ENCODE measurements around the gene AKAP5. TPM values are rescaled to one million over a fixed set of nuclear protein-coding genes. Genes with fewer than 3 reads are reported as not detected.
A peak's percentile ranks its signal among the peaks of the same experiment; 100 is the strongest.

Gene AKAP5
- total and polyA plus RNA-seq, 2 of the 13 experiments (the other 11 are each of a cell fraction or from before 2014, with no cell fraction given) = 0.18 to 1.5 TPM

DNA sequence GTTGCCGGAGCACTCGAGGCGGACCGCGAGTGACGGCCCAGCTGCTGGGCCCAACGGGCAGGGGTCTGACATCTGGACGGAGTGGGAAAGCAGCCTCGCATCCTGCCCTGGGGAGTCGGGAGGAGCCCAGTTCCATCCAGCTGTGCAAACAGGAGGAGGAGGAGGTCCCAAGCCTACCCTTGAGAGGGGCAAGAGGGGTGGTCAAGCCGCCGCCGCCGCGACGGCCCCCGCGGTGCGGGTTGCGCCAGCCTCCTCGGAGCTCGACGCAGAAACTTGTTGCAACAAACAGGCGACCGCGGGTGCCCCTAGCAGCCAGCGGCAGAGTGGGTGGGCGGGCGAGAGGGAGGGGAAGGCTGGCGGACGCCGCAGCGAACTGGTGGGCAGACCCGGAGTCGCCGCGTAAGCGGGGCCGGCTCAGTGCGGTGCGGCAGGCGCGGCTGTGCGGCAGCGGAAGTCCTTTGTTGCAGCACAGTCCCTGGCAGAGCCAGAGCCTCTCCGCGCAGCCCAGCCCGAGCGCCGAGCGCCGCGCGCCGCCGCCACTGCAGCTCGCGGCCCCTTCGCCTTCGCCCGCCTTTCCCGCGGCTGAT, 39.1 kb downstream of the AKAP5 start, which contains the start of gene ZBTB1 (continued):
- TF ChIP-seq ZFP91 (CRISPR knock-in tag; IDR thresholded peaks at IDR 0.05; ENCODE audit: borderline replicate concordance) (0 out of 2 replicates have a peak, but pooled peaks have one; percentile 11), ZNF30 (CRISPR knock-in tag; IDR thresholded peaks at IDR 0.05) (peak; percentile 23; the same call in 1 of the 2 replicates), ZNF446 (CRISPR knock-in tag; IDR thresholded peaks at IDR 0.05) (peak; percentile 65; the same call in 1 of the 2 replicates), HNRNPL (IDR thresholded peaks at IDR 0.05; ENCODE audit: low read depth, low read length) (0 out of 2 replicates have a peak, but pooled peaks have one; percentile 51), MTA3 (CRISPR knock-in tag; IDR thresholded peaks at IDR 0.05) (no peak), NONO (IDR thresholded peaks at IDR 0.05) (no peak), NONO (CRISPR knock-in tag; conservative IDR thresholded peaks at IDR 0.05) (peak; percentile 67; the same call in 1 of the 2 replicates), KMT2A (CRISPR knock-in tag; IDR thresholded peaks at IDR 0.05) (peak; percentile 66; the same call in 1 of the 2 replicates), ZBTB25 (CRISPR knock-in tag; IDR thresholded peaks at IDR 0.05) (0 out of 2 replicates have a peak, but pooled peaks have one; percentile 13), ZNF205 (CRISPR knock-in tag; IDR thresholded peaks at IDR 0.05) (0 out of 2 replicates have a peak, but pooled peaks have one; percentile 58), ZNF768 (CRISPR knock-in tag; IDR thresholded peaks at IDR 0.05) (peak; percentile 81), BORCS8-MEF2B (CRISPR knock-in tag; IDR thresholded peaks at IDR 0.05) (no peak), ATF1 (CRISPR knock-in tag; IDR thresholded peaks at IDR 0.05) (no peak), ELF3 (CRISPR knock-in tag; IDR thresholded peaks at IDR 0.05) (0 out of 2 replicates have a peak, but pooled peaks have one; percentile 12), PAF1 (CRISPR knock-in tag; IDR thresholded peaks at IDR 0.05) (no peak), ATAD3A (CRISPR knock-in tag; IDR thresholded peaks at IDR 0.05) (0 out of 2 replicates have a peak, but pooled peaks have one; percentile 34), ZNF792 (CRISPR knock-in tag; IDR thresholded peaks at IDR 0.05) (no peak; the same call in 1 of the 2 replicates), GTF2F1 (IDR thresholded peaks at IDR 0.05; ENCODE audit: low read length) (no peak), ZFYVE20 (CRISPR knock-in tag; IDR thresholded peaks at IDR 0.05; ENCODE audit: borderline replicate concordance, low read depth) (0 out of 2 replicates have a peak, but pooled peaks have one; percentile 93), HINFP (CRISPR knock-in tag; IDR thresholded peaks at IDR 0.05; ENCODE audit: low read depth) (peak; percentile 86), ZNF691 (CRISPR knock-in tag; IDR thresholded peaks at IDR 0.05; ENCODE audit: borderline replicate concordance, low read depth) (peak; percentile 52; the same call in 1 of the 2 replicates), ZNF891 (CRISPR knock-in tag; IDR thresholded peaks at IDR 0.05) (peak; percentile 83)
- TF ChIP-seq, protein P1, sequence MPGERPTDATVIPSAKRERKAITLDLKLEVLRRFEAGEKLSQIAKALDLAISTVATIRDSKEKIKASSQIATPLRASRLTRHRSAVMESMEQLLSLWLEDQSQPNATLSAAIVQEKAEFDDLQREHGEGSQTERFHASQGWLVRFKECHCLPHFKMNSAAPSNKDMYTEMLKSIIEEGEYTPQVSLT (CRISPR knock-in tag; IDR thresholded peaks at IDR 0.05; ENCODE audit: borderline replicate concordance, low read depth) = no peak
- TF ChIP-seq, protein P2, sequence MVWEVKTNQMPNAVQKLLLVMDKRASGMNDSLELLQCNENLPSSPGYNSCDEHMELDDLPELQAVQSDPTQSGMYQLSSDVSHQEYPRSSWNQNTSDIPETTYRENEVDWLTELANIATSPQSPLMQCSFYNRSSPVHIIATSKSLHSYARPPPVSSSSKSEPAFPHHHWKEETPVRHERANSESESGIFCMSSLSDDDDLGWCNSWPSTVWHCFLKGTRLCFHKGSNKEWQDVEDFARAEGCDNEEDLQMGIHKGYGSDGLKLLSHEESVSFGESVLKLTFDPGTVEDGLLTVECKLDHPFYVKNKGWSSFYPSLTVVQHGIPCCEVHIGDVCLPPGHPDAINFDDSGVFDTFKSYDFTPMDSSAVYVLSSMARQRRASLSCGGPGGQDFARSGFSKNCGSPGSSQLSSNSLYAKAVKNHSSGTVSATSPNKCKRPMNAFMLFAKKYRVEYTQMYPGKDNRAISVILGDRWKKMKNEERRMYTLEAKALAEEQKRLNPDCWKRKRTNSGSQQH (CRISPR knock-in tag; IDR thresholded peaks at IDR 0.05; ENCODE audit: low read depth) = 0 out of 2 replicates have a peak, but pooled peaks have one; percentile 49

Data from HepG2 (cell line).